Measurements from ENCODE around the gene CDH18. TPM values are rescaled to one million over a fixed set of nuclear protein-coding genes. Genes with fewer than 3 reads are reported as not detected.

CDH18 gene
- total RNA-seq, 1 donor = 16.6 TPM

DNA sequence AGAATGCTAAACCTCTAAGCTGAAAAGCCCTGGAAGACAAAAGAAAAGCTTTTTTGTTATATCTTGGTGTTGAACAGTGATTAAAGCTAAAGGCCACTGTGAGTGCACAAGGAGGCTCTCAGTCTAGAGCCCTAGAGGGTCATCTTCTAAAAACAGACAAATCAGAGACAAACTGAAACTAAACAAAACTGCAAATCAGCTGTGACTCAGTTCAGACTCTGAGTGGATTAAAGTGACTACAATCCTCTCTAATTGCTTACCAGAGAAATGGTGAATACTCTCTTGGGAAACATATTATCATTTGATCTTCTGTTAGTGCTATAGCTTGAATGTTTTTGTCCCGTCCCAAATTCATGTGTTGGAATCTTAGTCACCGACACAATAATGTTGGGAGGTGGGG lies 491.9 kb downstream of the CDH18 start:
- TF ChIP-seq, protein P1, sequence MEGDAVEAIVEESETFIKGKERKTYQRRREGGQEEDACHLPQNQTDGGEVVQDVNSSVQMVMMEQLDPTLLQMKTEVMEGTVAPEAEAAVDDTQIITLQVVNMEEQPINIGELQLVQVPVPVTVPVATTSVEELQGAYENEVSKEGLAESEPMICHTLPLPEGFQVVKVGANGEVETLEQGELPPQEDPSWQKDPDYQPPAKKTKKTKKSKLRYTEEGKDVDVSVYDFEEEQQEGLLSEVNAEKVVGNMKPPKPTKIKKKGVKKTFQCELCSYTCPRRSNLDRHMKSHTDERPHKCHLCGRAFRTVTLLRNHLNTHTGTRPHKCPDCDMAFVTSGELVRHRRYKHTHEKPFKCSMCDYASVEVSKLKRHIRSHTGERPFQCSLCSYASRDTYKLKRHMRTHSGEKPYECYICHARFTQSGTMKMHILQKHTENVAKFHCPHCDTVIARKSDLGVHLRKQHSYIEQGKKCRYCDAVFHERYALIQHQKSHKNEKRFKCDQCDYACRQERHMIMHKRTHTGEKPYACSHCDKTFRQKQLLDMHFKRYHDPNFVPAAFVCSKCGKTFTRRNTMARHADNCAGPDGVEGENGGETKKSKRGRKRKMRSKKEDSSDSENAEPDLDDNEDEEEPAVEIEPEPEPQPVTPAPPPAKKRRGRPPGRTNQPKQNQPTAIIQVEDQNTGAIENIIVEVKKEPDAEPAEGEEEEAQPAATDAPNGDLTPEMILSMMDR (IDR thresholded peaks at IDR 0.05; ENCODE audit: insufficient read depth, low read length) = no peak
- no peak for DNase-seq (ENCODE audit: low read depth)
- H3K4me3 ChIP-seq (ENCODE audit: low read depth, low read length) = no peak overlapping the region

DNA sequence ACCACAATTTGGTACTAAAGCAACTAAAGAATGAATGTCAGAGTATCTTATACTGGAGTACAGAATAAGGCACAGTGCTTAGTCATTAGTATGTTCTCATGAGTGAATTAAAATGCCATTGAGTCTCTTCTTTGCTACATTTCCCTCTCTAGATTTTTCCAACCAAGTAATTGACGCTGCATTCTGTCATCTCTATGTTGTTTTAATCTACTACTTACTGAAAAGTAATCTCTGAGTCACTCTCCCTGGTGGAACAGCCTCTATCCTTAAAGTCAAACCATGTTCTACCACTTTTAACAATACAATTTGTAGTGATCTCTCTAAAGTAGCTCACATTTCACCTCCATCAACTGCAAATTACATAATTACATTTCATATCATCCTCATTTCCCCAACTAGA lies 495.1 kb downstream of the CDH18 start:
- TF ChIP-seq, protein P1 (IDR thresholded peaks at IDR 0.05; ENCODE audit: insufficient read depth, low read length) = no peak
- DNase-seq (ENCODE audit: low read depth) = no peak
- H3K4me3 ChIP-seq (ENCODE audit: low read depth, low read length) = no peak overlapping the region

DNA sequence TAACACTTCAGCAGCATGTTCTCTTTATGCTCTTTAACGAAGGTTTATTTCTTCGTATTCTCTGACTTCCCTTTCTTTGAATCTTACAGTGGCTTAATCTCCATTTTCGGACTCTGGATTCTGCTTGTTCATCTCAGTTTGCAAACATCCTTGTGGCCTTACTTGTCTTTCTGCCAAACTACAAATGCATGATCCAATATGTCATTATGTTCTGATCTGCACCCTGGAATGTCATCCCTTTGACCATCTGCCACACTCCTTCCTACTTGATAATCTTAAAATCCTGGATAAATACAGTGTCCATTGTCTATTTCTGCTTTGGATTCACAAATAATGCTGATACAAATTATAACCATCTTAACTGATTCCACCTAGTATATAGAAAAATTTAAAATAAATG lies 499.2 kb downstream of the CDH18 start:
- no peak for DNase-seq (ENCODE audit: low read depth)
- no peak overlapping the region for H3K4me3 ChIP-seq (ENCODE audit: low read depth, low read length)
- TF ChIP-seq, protein P1 (IDR thresholded peaks at IDR 0.05; ENCODE audit: insufficient read depth, low read length) = no peak

DNA sequence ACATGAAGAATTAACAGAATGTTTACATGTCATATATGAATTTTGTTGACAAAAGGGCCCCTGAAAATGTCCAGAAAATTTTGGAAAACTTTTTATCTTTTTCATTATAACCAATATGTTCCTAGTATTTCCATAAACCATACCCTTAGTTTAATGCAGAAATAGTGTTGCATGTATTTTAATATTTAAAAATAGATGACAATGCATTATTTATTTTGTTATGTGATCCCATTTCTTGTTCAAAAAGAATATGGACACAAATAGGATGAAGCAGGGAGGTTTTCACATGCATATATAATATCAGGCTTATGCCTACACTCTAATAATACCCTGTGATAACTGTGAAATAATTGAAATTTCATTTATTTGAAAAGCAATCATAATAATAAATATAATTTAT lies 500.5 kb downstream of the CDH18 start:
- no peak for DNase-seq (ENCODE audit: low read depth)
- TF ChIP-seq, protein P1 (IDR thresholded peaks at IDR 0.05; ENCODE audit: insufficient read depth, low read length) = no peak
- no peak overlapping the region for H3K4me3 ChIP-seq (ENCODE audit: low read depth, low read length)

DNA sequence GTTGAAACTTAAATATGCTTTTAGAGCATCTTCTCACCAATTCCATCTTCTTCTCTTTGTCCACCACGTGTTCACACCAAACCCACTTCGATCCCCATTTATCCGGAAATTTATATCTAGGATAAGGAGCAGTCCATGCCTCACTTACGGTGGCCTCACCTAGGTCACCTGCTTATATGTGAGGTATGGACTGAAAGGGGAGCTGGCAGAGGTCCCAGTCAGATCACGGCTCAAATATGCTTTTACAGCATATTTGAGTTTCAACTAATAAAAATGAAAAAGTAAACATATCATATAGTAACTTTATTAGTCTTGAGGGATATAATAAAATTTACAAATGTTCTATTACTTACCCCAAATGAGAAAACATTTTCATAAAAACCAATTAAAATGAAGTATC lies 508.4 kb downstream of the CDH18 start:
- TF ChIP-seq, protein P1 (IDR thresholded peaks at IDR 0.05; ENCODE audit: insufficient read depth, low read length) = no peak
- H3K4me3 ChIP-seq (ENCODE audit: low read depth, low read length) = no peak overlapping the region
- no peak for DNase-seq (ENCODE audit: low read depth)

DNA sequence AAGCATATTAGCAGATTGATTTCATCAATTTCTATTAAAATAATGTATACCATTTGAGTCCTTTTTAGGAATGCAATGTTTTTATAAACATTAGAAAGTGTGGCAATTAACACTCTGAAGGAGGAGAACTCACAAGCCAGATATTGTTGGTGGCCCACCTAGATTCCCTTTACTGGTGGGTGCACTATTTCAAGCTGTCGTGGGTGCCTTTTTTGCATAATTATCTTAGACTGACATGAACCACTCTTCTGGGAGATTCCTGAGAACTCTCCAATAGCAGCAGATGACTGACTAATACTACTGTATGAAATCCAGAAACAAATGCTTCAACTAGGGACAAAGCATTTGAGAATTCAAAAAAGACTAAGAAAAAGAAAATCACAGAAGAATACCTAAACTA lies 526.0 kb downstream of the CDH18 start:
- DNase-seq (ENCODE audit: low read depth) = no peak
- TF ChIP-seq, protein P1 (IDR thresholded peaks at IDR 0.05; ENCODE audit: insufficient read depth, low read length) = no peak
- no peak overlapping the region for H3K4me3 ChIP-seq (ENCODE audit: low read depth, low read length)

DNA sequence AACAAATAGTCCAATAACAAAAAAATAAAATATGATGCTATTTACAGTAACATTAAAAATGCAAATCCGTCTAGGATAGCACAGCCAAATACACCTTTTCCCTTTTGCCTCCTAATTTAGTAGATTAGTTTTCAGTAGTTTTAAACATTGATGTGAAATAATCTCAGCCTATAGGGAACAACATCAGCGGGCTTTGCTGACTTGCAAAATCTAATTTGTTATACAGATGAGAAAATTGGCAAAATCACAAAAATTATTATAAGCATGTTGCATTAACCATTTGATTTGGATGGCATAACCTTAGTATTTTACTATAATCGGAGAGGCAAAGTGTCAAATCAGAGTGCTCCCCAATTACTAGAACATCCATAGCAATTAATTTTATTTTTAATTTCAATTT lies 563.5 kb downstream of the CDH18 start:
- no peak for DNase-seq (ENCODE audit: low read depth)
- TF ChIP-seq, protein P1 (IDR thresholded peaks at IDR 0.05; ENCODE audit: insufficient read depth, low read length) = no peak
- H3K4me3 ChIP-seq (ENCODE audit: low read depth, low read length) = no peak overlapping the region

All from fibroblast of the aortic adventitia (primary cell).